ENCODE data around the gene ZNF559.

Gene ZNF559

GRCh38 chr19:9370738-9371619, 47.0 kb downstream of the ZNF559 start:
- H3K9me3 ChIP-seq (ENCODE audit: control insufficient read depth, low read length), result peaks cover 4% of the 10 kb centered on the region
- no peak overlapping the region for H3K4me3 ChIP-seq (ENCODE audit: low read length)
- H3K27me3 ChIP-seq (ENCODE audit: control insufficient read depth, insufficient read depth, low read length), result no peaks in the 10 kb centered on the region
- no peaks in the 10 kb centered on the region for H3K4me1 ChIP-seq (ENCODE audit: control insufficient read depth, insufficient read depth, low read length)
- no peak overlapping the region for H3K9ac ChIP-seq (ENCODE audit: low read length)
- no peaks in the 10 kb centered on the region for H3K36me3 ChIP-seq (ENCODE audit: control insufficient read depth, insufficient read depth, low read length)

GRCh38 chr19:9381361-9381785, 57.4 kb downstream of the ZNF559 start:
- H3K4me3 ChIP-seq (ENCODE audit: low read length), result no peak overlapping the region
- peaks cover 14% of the 10 kb centered on the region for H3K36me3 ChIP-seq (ENCODE audit: control insufficient read depth, insufficient read depth, low read length)
- no peaks in the 10 kb centered on the region for H3K27me3 ChIP-seq (ENCODE audit: control insufficient read depth, insufficient read depth, low read length)
- H3K9me3 ChIP-seq (ENCODE audit: control insufficient read depth, low read length), result peaks cover 53% of the 10 kb centered on the region
- H3K9ac ChIP-seq (ENCODE audit: low read length), result no peak overlapping the region
- no peaks in the 10 kb centered on the region for H3K4me1 ChIP-seq (ENCODE audit: control insufficient read depth, insufficient read depth, low read length)

Measured in mucosa of stomach (tissue), 1 donor.